ENCODE results near the gene OR8G5. TPM values are rescaled to one million over a fixed set of nuclear protein-coding genes. Genes with fewer than 3 reads are reported as not detected.

OR8G5 gene
- polyA plus RNA-seq, 1 donor from 2014 or later, result not detected

GRCh38 chr11:124210421-124210820 lies 45.8 kb upstream of the OR8G5 start:
- Histone ChIP-seq H3F3A (ENCODE audit: insufficient read depth, low read length, poor library complexity, severe bottlenecking) (no peaks in the 10 kb centered on the region), H2AFZ (ENCODE audit: low read depth, low read length) (no peak overlapping the region), H3K27ac (ENCODE audit: low read length) (no peak overlapping the region), H3K27me3 (ENCODE audit: insufficient read depth, low read depth, low read length) (no peaks in the 10 kb centered on the region), H3K79me2 (replicated peaks; ENCODE audit: insufficient read depth, low read length) (no peaks in the 10 kb centered on the region), H4K20me1 (ENCODE audit: insufficient read depth) (no peaks in the 10 kb centered on the region), H3K4me2 (ENCODE audit: low read length) (no peak overlapping the region), H3K9me2 (ENCODE audit: insufficient read depth, low read length) (no peaks in the 10 kb centered on the region), H3K36me3 (ENCODE audit: insufficient read depth, low read length) (no peaks in the 10 kb centered on the region), H3K9me3 (ENCODE audit: low read length) (no peaks in the 10 kb centered on the region), H3K9ac (ENCODE audit: low read length) (no peak overlapping the region), H3K4me3 (ENCODE audit: low read length) (no peak overlapping the region)
- TF ChIP-seq CTCF (IDR thresholded peaks at IDR 0.05; ENCODE audit: poor library complexity, severe bottlenecking) (no peak), RAD21 (conservative IDR thresholded peaks at IDR 0.05) (no peak), POLR2AphosphoS5 (IDR thresholded peaks at IDR 0.05) (no peak), SMC3 (conservative IDR thresholded peaks at IDR 0.05; ENCODE audit: poor library complexity) (no peak), TAF1 (IDR thresholded peaks at IDR 0.05; ENCODE audit: low read depth) (no peak), REST (IDR thresholded peaks at IDR 0.05; ENCODE audit: borderline replicate concordance) (no peak), EP300 (conservative IDR thresholded peaks at IDR 0.05; ENCODE audit: poor library complexity, severe bottlenecking) (no peak), MXI1 (conservative IDR thresholded peaks at IDR 0.05; ENCODE audit: poor library complexity, severe bottlenecking) (no peak), EZH2 (IDR thresholded peaks at IDR 0.05; ENCODE audit: borderline replicate concordance, insufficient read depth, low read length, poor library complexity, severe bottlenecking) (no peak)

DNA sequence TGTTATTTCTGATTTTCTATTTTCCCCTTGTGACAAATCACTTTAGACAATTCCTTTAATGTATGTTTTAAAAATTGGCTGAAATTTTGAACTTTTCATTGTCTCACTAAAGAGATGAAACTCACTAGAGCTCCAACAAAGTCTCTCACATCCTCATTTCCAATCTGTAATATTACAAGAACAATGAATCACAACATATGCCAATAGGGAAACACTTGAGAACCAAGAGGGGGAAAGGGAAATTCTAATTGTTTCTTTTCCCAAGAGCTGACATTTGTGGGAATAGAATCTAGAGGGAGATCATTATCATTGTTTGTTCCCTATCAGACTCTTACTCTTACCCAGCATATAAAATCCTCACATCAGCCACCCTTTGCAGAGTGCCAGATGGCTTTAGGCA lies 44.9 kb upstream of the OR8G5 start:
- Histone ChIP-seq H2AFZ (ENCODE audit: low read depth, low read length) (no peak overlapping the region), H3K9me2 (ENCODE audit: insufficient read depth, low read length) (no peaks in the 10 kb centered on the region), H4K20me1 (ENCODE audit: insufficient read depth) (no peaks in the 10 kb centered on the region), H3K9me3 (ENCODE audit: low read length) (no peaks in the 10 kb centered on the region), H3K4me2 (ENCODE audit: low read length) (no peak overlapping the region), H3F3A (ENCODE audit: insufficient read depth, low read length, poor library complexity, severe bottlenecking) (no peaks in the 10 kb centered on the region), H3K9ac (ENCODE audit: low read length) (no peak overlapping the region), H3K36me3 (ENCODE audit: insufficient read depth, low read length) (no peaks in the 10 kb centered on the region), H3K79me2 (replicated peaks; ENCODE audit: insufficient read depth, low read length) (no peaks in the 10 kb centered on the region), H3K27me3 (ENCODE audit: insufficient read depth, low read depth, low read length) (no peaks in the 10 kb centered on the region), H3K27ac (ENCODE audit: low read length) (no peak overlapping the region), H3K4me3 (ENCODE audit: low read length) (no peak overlapping the region)
- TF ChIP-seq EP300 (conservative IDR thresholded peaks at IDR 0.05; ENCODE audit: poor library complexity, severe bottlenecking), result no peak
- TF ChIP-seq POLR2AphosphoS5 (IDR thresholded peaks at IDR 0.05), result no peak
- TF ChIP-seq MXI1 (conservative IDR thresholded peaks at IDR 0.05; ENCODE audit: poor library complexity, severe bottlenecking), result no peak
- TF ChIP-seq SMC3 (conservative IDR thresholded peaks at IDR 0.05; ENCODE audit: poor library complexity), result no peak
- TF ChIP-seq TAF1 (IDR thresholded peaks at IDR 0.05; ENCODE audit: low read depth), result no peak
- no peak for TF ChIP-seq REST (IDR thresholded peaks at IDR 0.05; ENCODE audit: borderline replicate concordance)
- no peak for TF ChIP-seq CTCF (IDR thresholded peaks at IDR 0.05; ENCODE audit: poor library complexity, severe bottlenecking)
- TF ChIP-seq EZH2 (IDR thresholded peaks at IDR 0.05; ENCODE audit: borderline replicate concordance, insufficient read depth, low read length, poor library complexity, severe bottlenecking), result no peak
- no peak for TF ChIP-seq RAD21 (conservative IDR thresholded peaks at IDR 0.05)

All from neural cell (in vitro differentiated cells).